Trophoblast cell (in vitro differentiated cells and primary cell): ENCODE data around the gene TBC1D21.

Experiments used
- DNase-seq, 2 donors: peaks; one replicate each; pipeline ENCODE4 v3.0.0-alpha.2; 2016
- H2AFZ ChIP-seq: 2 replicates; pipeline ENCODE4 v1.6.1; 2013; ENCODE audit warnings: low read length, moderate library complexity, mild to moderate bottlenecking; ENCODE audit not compliant: insufficient read depth, poor library complexity
- H2AK5ac ChIP-seq: 2 replicates; pipeline ENCODE4 v1.6.1; 2013; ENCODE audit warnings: mild to moderate bottlenecking, low read length
- H2BK120ac ChIP-seq: 2 replicates; pipeline ENCODE4 v1.6.1; 2013; ENCODE audit warnings: low read length, mild to moderate bottlenecking, moderate library complexity; ENCODE audit not compliant: insufficient read depth, poor library complexity
- H2BK12ac ChIP-seq: 2 replicates; pipeline ENCODE4 v1.6.1; 2013; ENCODE audit warnings: mild to moderate bottlenecking, low read length, moderate library complexity
- H2BK5ac ChIP-seq: 2 replicates; pipeline ENCODE4 v1.6.1; 2013; ENCODE audit warnings: low read length, low read depth, moderate library complexity, mild to moderate bottlenecking; ENCODE audit not compliant: poor library complexity
- H3K14ac ChIP-seq: 2 replicates; pipeline ENCODE4 v1.6.1; 2013; ENCODE audit warnings: mild to moderate bottlenecking, low read length
- H3K18ac ChIP-seq: 2 replicates; pipeline ENCODE4 v1.6.1; 2013; ENCODE audit warnings: mild to moderate bottlenecking, low read length
- H3K23ac ChIP-seq: 2 replicates; pipeline ENCODE4 v1.6.1; 2013; ENCODE audit warnings: low read length
- H3K27ac ChIP-seq: 2 replicates; pipeline ENCODE4 v1.5.1; 2013; ENCODE audit warnings: low read depth, mild to moderate bottlenecking, inconsistent platforms, low read length, moderate library complexity
- H3K27me3 ChIP-seq: 2 replicates; pipeline ENCODE4 v1.6.1; 2013; ENCODE audit warnings: inconsistent platforms, mild to moderate bottlenecking, low read length, moderate library complexity; ENCODE audit not compliant: insufficient read depth
- H3K36me3 ChIP-seq, 2 experiments: 1 replicate in 1 of 2; 2 replicates in 1 of 2; pipeline ENCODE4 v1.6.1; 2013; ENCODE audit warnings: low read length in 2 of 2, mild to moderate bottlenecking in 2 of 2, moderate library complexity in 1 of 2; ENCODE audit not compliant: insufficient read depth in 2 of 2, control insufficient read depth in 1 of 2
- H3K4ac ChIP-seq: 2 replicates; pipeline ENCODE4 v1.6.1; 2013; ENCODE audit warnings: low read depth, mild to moderate bottlenecking, low read length, moderate library complexity
- H3K4me1 ChIP-seq, 2 experiments: 1 replicate in 1 of 2; 2 replicates in 1 of 2; pipeline ENCODE4 v1.6.1; 2013; ENCODE audit warnings: low read length in 2 of 2, mild to moderate bottlenecking in 2 of 2, moderate library complexity in 1 of 2; ENCODE audit not compliant: insufficient read depth in 2 of 2, control insufficient read depth in 1 of 2
- H3K4me2 ChIP-seq: 2 replicates; pipeline ENCODE4 v1.6.1; 2013; ENCODE audit warnings: inconsistent platforms, mild to moderate bottlenecking, low read length, moderate library complexity
- H3K4me3 ChIP-seq: 2 replicates; pipeline ENCODE4 v1.5.1; 2013; ENCODE audit warnings: mild to moderate bottlenecking, low read depth, low read length, inconsistent platforms
- H3K79me1 ChIP-seq: one replicate; pipeline ENCODE4 v1.6.1; 2013; ENCODE audit warnings: low read length
- H3K79me2 ChIP-seq: 2 replicates; pipeline ENCODE4 v1.6.1; 2013; ENCODE audit warnings: low read length, mild to moderate bottlenecking; ENCODE audit not compliant: control insufficient read depth, insufficient read depth, poor library complexity
- H3K9ac ChIP-seq: 2 replicates; pipeline ENCODE4 v1.6.1; 2013; ENCODE audit warnings: mild to moderate bottlenecking, low read length
- H3K9me3 ChIP-seq: 2 replicates; pipeline ENCODE4 v1.6.1; 2013; ENCODE audit warnings: low read depth, mild to moderate bottlenecking, control low read depth, inconsistent platforms, low read length; ENCODE audit not compliant: insufficient read depth
- H4K12ac ChIP-seq: 2 replicates; pipeline ENCODE4 v1.6.1; 2013; ENCODE audit warnings: low read depth, mild to moderate bottlenecking, low read length, moderate library complexity
- H4K8ac ChIP-seq: 2 replicates; pipeline ENCODE4 v1.6.1; 2013; ENCODE audit warnings: low read depth, mild to moderate bottlenecking, low read length, moderate library complexity
- H4K91ac ChIP-seq: one replicate; pipeline ENCODE4 v1.6.1; 2013; ENCODE audit warnings: low read depth, mild to moderate bottlenecking, low read length, moderate library complexity
- WGBS: extraction: QIAGEN DNeasy Blood & Tissue Kit; methylation state at CpG from one replicate; pipeline ENCODE4 v1.1.7; 2013; ENCODE audit warnings: missing lambda C conversion rate; ENCODE audit not compliant: insufficient read length, insufficient coverage; ENCODE audit errors: extremely low coverage; 5-methylcytosine and 5-hydroxymethylcytosine counted together

Gene TBC1D21

GRCh38 chr15:73932381-73933191 is 59.2 kb downstream of the TBC1D21 start:
- Histone ChIP-seq H3K36me3 (no peaks in the 10 kb centered on the region), H2AFZ (no peak overlapping the region), H3K79me1 (peaks cover 4% of the 10 kb centered on the region), H3K9ac (no peak overlapping the region), H3K18ac (no peak overlapping the region), H4K8ac (no peak overlapping the region), H3K27ac (no peak overlapping the region), H3K79me2 (no peaks in the 10 kb centered on the region), H3K4ac (no peak overlapping the region), H2BK12ac (no peak overlapping the region), H4K91ac (no peak overlapping the region), H2AK5ac (no peak overlapping the region), H3K4me3 (no peak overlapping the region), H2BK120ac (no peak overlapping the region), H3K4me2 (no peak overlapping the region), H3K27me3 (peaks cover under 1% of the 10 kb centered on the region), H3K14ac (no peak overlapping the region), H3K9me3 (no peaks in the 10 kb centered on the region), H3K4me1 (peaks cover 3 to 22% of the 10 kb centered on the region in 2 experiments), H2BK5ac (no peak overlapping the region), H4K12ac (no peak overlapping the region), H3K23ac (no peak overlapping the region)
- WGBS, result no CpG with 5 or more reads among the region's 6 CpGs
- no peak for DNase-seq

GRCh38 chr15:73934281-73934680 is 60.9 kb downstream of the TBC1D21 start:
- H3K79me2 ChIP-seq, result no peaks in the 10 kb centered on the region
- no peaks in the 10 kb centered on the region for H3K36me3 ChIP-seq
- H3K18ac ChIP-seq, result no peak overlapping the region
- H4K12ac ChIP-seq, result no peak overlapping the region
- no peak overlapping the region for H4K8ac ChIP-seq
- H3K79me1 ChIP-seq, result no peaks in the 10 kb centered on the region
- H2AFZ ChIP-seq, result no peak overlapping the region
- no peak overlapping the region for H3K14ac ChIP-seq
- no peak overlapping the region for H3K23ac ChIP-seq
- peak; percentile 42 to 69 for DNase-seq
- no peak overlapping the region for H3K27ac ChIP-seq
- H3K9ac ChIP-seq, result no peak overlapping the region
- H3K4ac ChIP-seq, result no peak overlapping the region
- H3K27me3 ChIP-seq, result no peaks in the 10 kb centered on the region
- H4K91ac ChIP-seq, result no peak overlapping the region
- no peak overlapping the region for H2BK120ac ChIP-seq
- peaks cover 3 to 12% of the 10 kb centered on the region in 2 experiments for H3K4me1 ChIP-seq
- no peak overlapping the region for H2BK12ac ChIP-seq
- H2AK5ac ChIP-seq, result no peak overlapping the region
- no CpG with 5 or more reads among the region's 7 CpGs for WGBS
- no peak overlapping the region for H2BK5ac ChIP-seq
- H3K4me3 ChIP-seq, result no peak overlapping the region
- H3K4me2 ChIP-seq, result no peak overlapping the region
- H3K9me3 ChIP-seq, result peaks cover 2% of the 10 kb centered on the region

- no peak overlapping the region for H4K91ac ChIP-seq
- no peaks in the 10 kb centered on the region for H3K27me3 ChIP-seq
- DNase-seq, result no peak
- H3K14ac ChIP-seq, result no peak overlapping the region
- H3K23ac ChIP-seq, result no peak overlapping the region
- no peak overlapping the region for H3K18ac ChIP-seq
- H3K27ac ChIP-seq, result no peak overlapping the region
- H2AK5ac ChIP-seq, result no peak overlapping the region
- no peak overlapping the region for H3K4ac ChIP-seq
- H3K4me2 ChIP-seq, result no peak overlapping the region
- H3K79me2 ChIP-seq, result no peaks in the 10 kb centered on the region
- peaks cover 5 to 18% of the 10 kb centered on the region in 2 experiments for H3K4me1 ChIP-seq
- H4K12ac ChIP-seq, result no peak overlapping the region
- peaks cover 2% of the 10 kb centered on the region for H3K9me3 ChIP-seq
- no peaks in the 10 kb centered on the region for H3K36me3 ChIP-seq
- H4K8ac ChIP-seq, result no peak overlapping the region
- peaks cover 2% of the 10 kb centered on the region for H3K79me1 ChIP-seq
- H2BK120ac ChIP-seq, result no peak overlapping the region
- no peak overlapping the region for H3K4me3 ChIP-seq
- no peak overlapping the region for H2BK12ac ChIP-seq
- no peak overlapping the region for H3K9ac ChIP-seq
- H2AFZ ChIP-seq, result no peak overlapping the region
- WGBS, result no CpG with 5 or more reads among the region's 4 CpGs
- no peak overlapping the region for H2BK5ac ChIP-seq
Measured at GRCh38 chr15:73935547-73935946, 62.2 kb downstream of the TBC1D21 start.

- H3K23ac ChIP-seq, result no peak overlapping the region
- no peaks in the 10 kb centered on the region for H3K79me2 ChIP-seq
- H3K9me3 ChIP-seq, result peaks cover 2% of the 10 kb centered on the region
- H2BK120ac ChIP-seq, result no peak overlapping the region
- H3K14ac ChIP-seq, result no peak overlapping the region
- WGBS, result no CpG with 5 or more reads among the region's 5 CpGs
- H3K36me3 ChIP-seq, result no peaks in the 10 kb centered on the region
- no peak overlapping the region for H4K12ac ChIP-seq
- peaks cover 12 to 25% of the 10 kb centered on the region in 2 experiments for H3K4me1 ChIP-seq
- no peak for DNase-seq
- no peak overlapping the region for H2AK5ac ChIP-seq
- no peak overlapping the region for H2BK5ac ChIP-seq
- H3K4ac ChIP-seq, result no peak overlapping the region
- H3K4me3 ChIP-seq, result no peak overlapping the region
- no peak overlapping the region for H3K4me2 ChIP-seq
- H4K91ac ChIP-seq, result no peak overlapping the region
- H2AFZ ChIP-seq, result no peak overlapping the region
- peaks cover 7% of the 10 kb centered on the region for H3K79me1 ChIP-seq
- H3K27ac ChIP-seq, result no peak overlapping the region
- no peak overlapping the region for H3K18ac ChIP-seq
- no peak overlapping the region for H4K8ac ChIP-seq
- H3K9ac ChIP-seq, result no peak overlapping the region
- H2BK12ac ChIP-seq, result no peak overlapping the region
- H3K27me3 ChIP-seq, result no peaks in the 10 kb centered on the region
Measured at GRCh38 chr15:73936181-73936580, 62.8 kb downstream of the TBC1D21 start.
